A172 (cell line): ENCODE measurements around the gene GPS1. TPM values are rescaled to one million over a fixed set of nuclear protein-coding genes. Genes with fewer than 3 reads are reported as not detected.

ENCODE experiments used
- DNase-seq: peaks from one replicate; pipeline ENCODE4 v3.0.0-alpha.2; 2015; ENCODE audit warnings: low spot score
- total RNA-seq: library from RNA; depleted of rRNA; stranded (reverse); fragments of >200 nt; shearing (Covaris generic); gene quantifications from 2 replicates; pipeline ENCODE4 v1.2.3, GENCODE V29; 2014

GPS1 gene
- total RNA-seq, 1 experiment from 2014 or later = 187 TPM

DNA sequence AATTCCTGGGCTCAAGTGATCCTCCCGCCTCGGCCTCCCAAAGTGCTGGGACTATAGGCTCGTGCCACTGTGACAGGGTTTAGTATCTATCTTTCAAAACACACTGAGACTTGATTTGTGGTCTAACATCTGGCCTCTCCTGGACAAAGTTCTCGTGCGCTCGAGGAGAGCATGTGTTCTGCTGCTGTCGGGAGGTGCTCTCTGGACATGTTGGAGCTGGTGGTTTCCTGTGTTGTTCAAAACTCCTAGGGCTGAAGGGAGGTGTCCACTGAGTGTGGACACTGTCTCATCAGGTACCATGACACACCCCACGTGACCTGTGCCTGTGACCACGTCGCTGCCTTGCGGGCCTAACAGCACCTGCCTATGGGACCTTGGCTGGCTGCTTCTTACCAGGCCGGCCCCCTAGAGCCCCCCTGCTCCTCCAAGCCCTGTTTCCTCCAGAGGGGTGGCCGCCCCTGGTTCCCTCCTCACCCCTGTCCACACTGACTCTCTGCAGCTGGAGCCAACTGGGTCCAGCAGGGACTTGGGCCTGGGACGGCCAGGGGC is 5.7 kb upstream of the GPS1 start:
- DNase-seq = no peak

DNA sequence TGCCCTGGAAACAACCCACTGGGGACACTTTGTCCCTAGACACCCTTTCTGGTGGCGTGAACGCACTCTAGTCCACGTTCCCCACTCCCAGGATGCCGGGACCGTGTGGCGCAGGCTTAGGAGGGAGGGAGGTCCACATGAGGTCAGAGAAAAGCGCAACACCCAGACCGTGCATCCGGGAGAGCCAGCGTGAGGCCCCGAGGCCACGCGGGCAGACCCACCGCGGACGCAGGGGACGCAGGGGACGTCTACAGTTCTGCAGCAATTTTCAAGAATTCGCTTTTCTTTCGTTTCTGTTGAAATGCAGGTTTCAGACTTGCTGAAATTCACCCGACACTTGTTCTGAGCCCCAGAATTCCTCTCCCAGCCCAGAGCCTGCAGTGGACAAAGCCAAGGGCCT is 4.8 kb upstream of the GPS1 start:
- no peak for DNase-seq

DNA sequence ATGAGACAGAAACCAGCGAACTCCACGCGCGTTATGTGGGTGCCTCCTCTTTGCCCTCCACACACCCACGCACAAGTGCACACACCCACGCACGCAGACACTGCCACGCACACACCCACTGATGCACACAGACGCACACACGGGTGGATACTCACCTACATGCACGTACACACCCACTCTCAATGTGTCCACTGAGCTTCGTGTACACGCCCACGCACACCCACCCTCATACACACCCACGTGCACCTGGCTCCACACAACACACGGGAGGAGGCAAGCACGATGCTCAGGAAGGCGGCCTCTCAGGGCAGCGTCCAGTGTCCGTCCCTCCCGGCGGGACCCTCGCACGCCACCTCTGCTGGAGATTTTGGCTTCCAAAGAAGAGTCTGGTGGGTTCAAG is 4.3 kb upstream of the GPS1 start:
- no peak for DNase-seq

DNA sequence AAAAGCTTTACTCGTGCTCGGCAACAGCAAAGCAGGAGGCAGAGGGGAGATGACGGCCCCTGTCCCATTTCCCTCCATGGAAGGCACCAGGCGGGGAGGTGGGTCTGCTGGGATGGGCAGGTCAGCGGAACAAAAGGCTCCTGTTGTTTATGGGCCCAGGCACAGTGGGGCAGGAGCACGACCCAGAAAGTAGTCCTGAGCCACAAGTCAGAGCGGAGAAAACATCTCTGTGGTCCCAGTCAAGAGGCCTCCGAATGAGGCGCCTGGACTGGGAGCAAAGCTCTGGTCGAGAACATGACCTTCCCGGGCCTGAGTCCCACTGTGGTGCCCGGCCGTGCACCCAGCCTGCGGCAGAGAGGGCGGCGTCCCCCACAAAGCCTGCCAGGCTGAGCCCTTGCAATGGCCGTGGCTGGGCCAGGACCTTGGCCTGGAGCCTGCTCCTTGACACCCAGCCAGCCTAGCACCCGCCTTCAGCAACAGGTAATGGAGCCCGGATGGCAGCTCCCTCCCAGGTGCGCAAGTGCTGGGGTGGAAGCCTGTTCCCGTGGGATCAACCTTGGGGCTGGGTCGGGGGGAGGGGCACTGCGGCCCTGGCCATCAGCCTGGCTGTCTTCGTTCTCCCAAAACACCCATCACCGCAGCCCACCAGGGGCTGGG is 3.7 kb upstream of the GPS1 start:
- no peak for DNase-seq

DNA sequence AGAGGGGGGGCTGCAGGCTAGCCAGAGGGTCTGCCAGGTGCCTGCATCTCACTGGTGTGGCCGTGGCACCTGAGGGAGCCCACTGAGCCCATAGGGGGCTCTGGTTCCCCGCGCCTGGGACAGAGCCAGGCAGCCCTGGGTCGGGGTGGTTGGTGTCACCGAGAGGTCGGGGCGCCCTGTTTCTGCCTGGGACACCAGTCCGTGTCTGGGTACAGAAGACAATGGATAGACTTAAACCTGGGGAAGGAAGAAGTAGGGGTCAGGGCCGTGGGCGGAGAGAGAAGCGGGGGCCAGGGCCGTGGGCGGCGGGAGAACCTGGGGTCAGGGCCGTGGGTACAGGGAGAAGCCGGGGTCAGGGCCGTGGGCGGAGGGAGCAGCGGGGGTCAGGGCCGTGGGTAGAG is 3.1 kb upstream of the GPS1 start:
- DNase-seq = no peak

DNA sequence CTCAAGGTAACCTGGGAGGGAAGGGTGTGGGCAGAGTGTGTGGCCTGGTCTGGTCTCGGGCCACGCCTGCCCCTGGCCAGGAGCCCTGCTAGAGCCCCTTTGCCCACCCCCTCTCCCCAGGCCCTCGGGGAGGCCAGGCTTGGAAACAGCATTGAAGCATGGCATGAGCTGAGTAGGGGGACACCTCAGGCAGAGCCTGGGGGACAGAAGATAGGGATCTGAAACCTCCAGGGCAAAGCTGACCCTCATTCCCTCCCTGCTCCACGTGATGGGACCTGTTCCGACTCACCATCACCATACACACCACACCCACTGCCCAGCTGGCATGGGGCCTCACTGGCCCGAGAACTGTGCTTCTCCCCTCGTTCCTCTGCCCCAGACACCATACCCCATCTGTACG is 2.6 kb upstream of the GPS1 start:
- DNase-seq = no peak

DNA sequence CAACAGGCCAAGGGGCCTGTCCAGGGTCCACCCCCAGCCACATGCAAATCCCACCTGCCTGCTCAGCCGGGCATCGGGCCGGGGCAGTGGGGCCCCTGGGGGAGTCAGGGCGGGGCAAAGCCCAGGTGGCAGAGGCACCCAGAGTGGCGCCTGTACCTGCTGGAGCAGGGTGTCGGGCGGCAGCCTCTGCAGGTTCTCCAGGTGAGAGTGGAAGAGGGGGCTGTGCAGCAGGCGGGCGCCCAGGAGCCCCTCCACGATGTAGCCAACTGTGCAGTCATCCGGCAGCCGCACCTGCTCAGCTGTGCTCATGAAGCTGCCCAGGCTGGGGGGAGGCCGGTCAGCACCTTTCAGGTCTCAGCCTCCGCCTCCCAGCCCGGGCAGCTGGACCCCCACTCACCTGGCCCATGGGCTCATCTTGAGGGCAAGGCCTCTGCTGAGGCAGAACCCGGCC is 2.2 kb upstream of the GPS1 start:
- DNase-seq = no peak

DNA sequence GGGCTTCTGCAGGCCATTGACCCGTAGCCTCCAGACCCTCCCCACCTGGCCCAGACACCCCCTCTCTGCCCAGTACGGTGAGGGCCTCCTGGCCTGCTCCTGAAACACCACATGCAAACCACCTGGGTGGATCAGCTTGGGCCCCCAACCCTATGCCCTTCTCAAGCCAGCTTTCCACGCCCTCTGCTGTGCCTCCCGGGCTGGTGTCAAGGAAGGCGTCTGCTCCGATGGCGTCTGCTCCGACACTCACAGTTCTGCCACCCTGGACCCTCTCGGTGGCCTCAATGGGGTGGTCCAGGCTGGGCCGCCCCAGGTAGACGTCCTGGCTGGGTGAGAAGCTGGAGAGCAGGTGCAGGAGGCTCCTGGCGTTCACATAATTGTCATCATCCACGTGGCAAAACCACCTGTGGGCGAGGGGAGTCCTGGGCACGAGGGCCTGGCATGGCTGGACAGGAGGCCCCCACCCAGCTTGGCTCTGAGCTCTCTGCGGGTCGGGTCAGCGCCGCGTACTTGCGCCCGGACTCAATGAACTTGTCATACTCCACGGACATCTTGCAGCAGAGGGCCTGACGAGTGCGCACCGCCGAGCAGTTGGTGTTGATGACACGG is 1.4 kb upstream of the GPS1 start:
- no peak for DNase-seq

GRCh38 chr17:82050761-82051641 is 697 bp upstream of the GPS1 start:
- DNase-seq = no peak

- DNase-seq = no peak
Measured at GRCh38 chr17:82052638-82053059, 951 bp downstream of the GPS1 start.

DNA sequence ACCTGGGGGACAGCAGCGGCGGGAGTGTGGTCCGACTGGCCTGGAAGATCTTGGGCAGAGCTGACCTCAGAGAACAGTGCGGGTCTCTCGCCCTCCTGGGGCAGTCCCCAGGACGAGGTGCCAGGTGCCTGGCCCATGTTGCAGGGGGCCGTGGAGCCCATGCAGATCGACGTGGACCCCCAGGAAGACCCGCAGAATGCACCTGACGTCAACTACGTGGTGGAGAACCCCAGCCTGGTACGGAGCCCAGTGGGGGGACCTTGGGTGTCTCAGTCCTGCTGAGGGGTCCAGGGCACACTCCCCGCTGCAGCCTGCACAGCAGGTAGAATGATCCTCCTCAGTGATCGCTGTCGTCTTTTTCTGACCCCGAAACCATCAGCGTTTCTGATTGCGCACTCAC is 1.4 kb downstream of the GPS1 start:
- no peak for DNase-seq

DNA sequence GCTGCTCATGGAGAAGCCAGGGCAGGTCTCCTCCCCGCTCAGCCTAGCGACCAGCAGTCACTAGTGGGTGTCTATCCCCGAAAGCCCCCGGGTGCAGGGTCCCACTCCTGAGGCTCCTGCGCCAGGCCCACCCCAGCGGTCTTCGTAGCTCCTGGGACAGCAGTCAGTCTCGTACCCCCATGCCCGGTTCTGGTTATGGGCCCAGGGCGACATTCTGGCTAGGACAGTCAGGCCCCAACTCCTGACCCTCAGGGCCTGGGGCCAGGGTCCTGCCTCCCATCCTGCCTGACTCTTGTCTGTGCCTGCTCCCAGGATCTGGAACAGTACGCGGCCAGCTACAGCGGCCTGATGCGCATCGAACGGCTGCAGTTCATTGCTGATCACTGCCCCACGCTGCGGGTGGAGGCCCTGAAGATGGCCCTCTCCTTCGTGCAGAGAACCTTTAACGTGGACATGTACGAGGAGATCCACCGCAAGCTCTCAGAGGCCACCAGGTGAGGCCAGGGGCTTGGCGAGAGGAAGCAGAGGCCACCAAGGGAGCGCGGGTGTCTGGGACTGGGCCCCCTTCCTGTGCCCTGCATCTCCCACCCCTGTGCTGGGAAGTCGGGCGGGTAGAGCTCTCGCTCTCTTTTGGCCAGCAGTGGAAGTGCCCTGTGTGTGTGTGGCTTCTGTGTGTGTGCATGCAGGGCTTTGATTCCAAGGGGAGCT is 2.0 kb downstream of the GPS1 start:
- no peak for DNase-seq

DNA sequence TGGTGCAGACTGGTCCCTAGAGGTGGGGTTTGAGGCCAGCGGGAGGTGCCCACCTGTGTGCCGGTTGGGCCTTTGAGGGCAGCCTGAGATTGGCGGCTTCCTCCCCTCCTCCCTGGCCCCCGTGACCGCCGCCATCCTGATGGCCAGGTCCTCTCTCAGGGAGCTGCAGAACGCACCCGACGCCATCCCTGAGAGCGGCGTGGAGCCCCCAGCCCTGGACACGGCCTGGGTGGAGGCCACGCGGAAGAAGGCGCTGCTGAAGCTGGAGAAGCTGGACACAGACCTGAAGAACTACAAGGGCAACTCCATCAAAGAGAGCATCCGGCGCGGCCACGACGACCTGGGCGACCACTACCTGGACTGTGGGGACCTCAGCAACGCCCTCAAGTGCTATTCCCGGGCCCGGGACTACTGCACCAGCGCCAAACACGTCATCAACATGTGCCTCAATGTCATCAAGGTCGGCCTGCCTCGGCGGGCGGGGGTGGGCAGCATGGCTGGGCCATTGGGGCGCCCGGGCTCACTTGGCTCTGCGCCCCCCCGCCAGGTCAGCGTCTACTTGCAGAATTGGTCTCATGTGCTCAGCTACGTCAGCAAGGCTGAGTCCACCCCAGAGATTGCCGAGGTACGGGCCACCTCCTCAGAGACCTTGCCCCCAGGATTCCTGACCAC is 2.8 kb downstream of the GPS1 start:
- DNase-seq = no peak

DNA sequence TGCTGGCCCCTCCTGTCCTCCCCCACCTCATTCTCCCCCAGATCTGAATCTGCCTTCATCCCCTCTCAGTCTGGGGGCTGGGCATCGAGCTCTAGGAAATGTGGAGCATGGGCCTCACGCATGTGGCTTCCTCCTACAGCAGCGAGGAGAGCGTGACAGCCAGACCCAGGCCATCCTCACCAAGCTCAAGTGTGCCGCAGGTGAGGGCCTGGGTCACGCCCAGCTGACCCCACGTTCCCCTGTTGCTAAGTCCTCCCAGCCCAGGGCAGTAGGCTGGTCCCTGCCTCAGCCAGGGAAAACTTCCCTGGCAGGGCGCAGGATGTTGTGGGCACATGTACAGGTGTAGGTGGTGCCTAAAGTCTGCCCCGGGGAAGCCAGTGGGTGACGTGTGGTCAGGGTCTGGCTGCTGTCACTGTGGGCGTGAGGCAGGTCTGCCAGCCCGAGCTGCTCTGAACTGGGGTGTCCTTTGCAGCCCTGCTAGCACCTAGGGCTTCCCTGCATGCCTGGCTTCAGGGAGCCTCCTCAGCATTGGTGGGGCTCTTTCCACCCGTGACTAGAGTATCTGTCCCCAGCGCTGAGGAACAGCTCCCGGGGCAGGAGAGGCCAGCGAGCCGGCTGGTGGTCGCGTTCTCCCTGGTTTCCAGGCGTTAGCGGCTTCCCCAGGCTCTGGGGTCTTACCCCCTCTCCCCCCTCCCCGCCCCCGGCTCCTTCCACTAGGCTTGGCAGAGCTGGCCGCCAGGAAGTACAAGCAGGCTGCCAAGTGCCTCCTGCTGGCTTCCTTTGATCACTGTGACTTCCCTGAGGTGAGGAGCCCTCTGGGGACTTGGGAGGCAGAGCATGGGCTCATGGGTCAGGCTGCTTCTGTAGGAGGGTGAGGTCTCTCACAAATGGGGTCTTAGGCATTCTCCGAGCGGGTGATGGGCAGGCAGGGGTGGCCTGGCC is 3.6 kb downstream of the GPS1 start:
- DNase-seq = no peak

DNA sequence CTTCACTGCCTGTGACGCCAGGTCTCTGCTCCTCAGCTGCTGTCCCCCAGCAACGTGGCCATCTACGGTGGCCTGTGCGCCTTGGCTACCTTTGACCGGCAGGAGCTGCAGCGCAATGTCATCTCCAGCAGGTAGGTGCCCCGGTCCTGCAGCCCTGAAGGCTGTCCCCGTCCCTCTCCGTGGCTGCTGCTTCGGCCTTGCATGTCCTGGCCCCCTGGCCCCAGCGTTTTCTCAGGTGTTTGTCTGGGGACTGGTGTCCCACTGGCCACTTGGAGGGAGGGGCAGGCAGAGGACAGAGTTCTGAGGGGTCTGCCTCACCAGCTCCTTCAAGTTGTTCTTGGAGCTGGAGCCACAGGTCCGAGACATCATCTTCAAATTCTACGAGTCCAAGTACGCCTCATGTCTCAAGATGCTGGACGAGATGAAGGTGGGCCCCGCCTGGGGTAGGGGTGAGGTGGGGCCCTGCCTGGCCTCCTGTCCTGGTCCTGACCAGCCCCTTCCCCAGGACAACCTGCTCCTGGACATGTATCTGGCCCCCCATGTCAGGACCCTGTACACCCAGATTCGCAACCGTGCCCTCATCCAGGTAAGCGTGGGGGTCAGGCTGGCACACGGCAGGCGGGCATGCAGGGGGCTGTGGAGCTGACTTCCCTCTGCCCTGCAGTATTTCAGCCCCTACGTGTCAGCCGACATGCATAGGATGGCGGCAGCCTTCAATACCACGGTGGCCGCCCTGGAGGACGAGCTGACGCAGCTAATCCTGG is 4.4 kb downstream of the GPS1 start:
- DNase-seq = no peak

GRCh38 chr17:82056729-82057621 is 5.3 kb downstream of the GPS1 start:
- no peak for DNase-seq

- no peak for DNase-seq
Measured at GRCh38 chr17:82058230-82058854, 6.6 kb downstream of the GPS1 start.

GRCh38 chr17:82058855-82059249 is 7.2 kb downstream of the GPS1 start:
- no peak for DNase-seq
